Endothelial cell of umbilical vein (primary cell): ENCODE data around the gene KCTD21. TPM values are rescaled to one million over a fixed set of nuclear protein-coding genes. Genes with fewer than 3 reads are reported as not detected.
A peak's percentile ranks its signal among the peaks of the same experiment; 100 is the strongest.

Experiments used
- BruUV-seq: library from RNA; stranded (reverse); fragments of 400-500 nt; replicated peaks from 2 replicates; lab custom pipeline; 2021; lab: Mats Ljungman, UMichigan
- CTCF ChIA-PET: fragments of 300-600, 350-600 bp; sonication (Branson Sonifier 250); formaldehyde crosslinking; loops from one replicate; lab custom pipeline; 2021; ENCODE audit warnings: antibody characterized with exemption, inconsistent platforms; lab: Charles Lee
- POLR2A ChIA-PET: fragments of 300-600, 350-600 bp; sonication (Branson Sonifier 250); formaldehyde crosslinking; loops from one replicate; lab custom pipeline; 2021; ENCODE audit warnings: antibody characterized with exemption, inconsistent platforms; lab: Charles Lee
- DNase-seq: peaks from one replicate; pipeline ENCODE4 v3.0.0-alpha.2; 2011; ENCODE audit warnings: low read depth, low spot score
- FAIRE-seq: peaks from 2 replicates; lab custom pipeline; 2011; peaks lifted over from hg19 to GRCh38; lab: Jason Lieb, UNC
- H2AFZ ChIP-seq: 2 replicates; pipeline ENCODE4 v1.6.0; 2012; ENCODE audit warnings: low read depth, low read length, control low read depth, inconsistent platforms
- H3K27ac ChIP-seq: 2 replicates; pipeline ENCODE4 v1.5.1; 2011; ENCODE audit warnings: low read depth, mild to moderate bottlenecking, control low read depth, low read length, moderate library complexity; ENCODE audit not compliant: insufficient read depth
- H3K27me3 ChIP-seq, 2 experiments: 2 replicates each; pipeline versions ENCODE4 v1.6.0 to v1.6.1; 2011; ENCODE audit warnings: low read length in 2 of 2, mixed read lengths in 1 of 2; ENCODE audit not compliant: control insufficient read depth in 2 of 2, insufficient read depth in 2 of 2
- H3K36me3 ChIP-seq, 2 experiments: 2 replicates in 1 of 2; 3 replicates in 1 of 2; pipeline ENCODE4 v1.5.1; 2011; ENCODE audit warnings: low read length in 2 of 2, mild to moderate bottlenecking in 1 of 2, moderate library complexity in 1 of 2; ENCODE audit not compliant: control insufficient read depth in 2 of 2, insufficient read depth in 2 of 2; ENCODE audit errors: extremely low read depth in 1 of 2
- H3K4me1 ChIP-seq: 3 replicates; pipeline ENCODE4 v1.5.1; 2011; ENCODE audit warnings: mild to moderate bottlenecking, low read length; ENCODE audit not compliant: control insufficient read depth, insufficient read depth; ENCODE audit errors: extremely low read depth
- H3K4me2 ChIP-seq: 2 replicates; pipeline ENCODE4 v1.6.1; 2011; ENCODE audit warnings: low read length, control low read depth, mixed read lengths; ENCODE audit not compliant: insufficient read depth
- H3K4me3 ChIP-seq, 3 experiments: fragments of 200-600 bp in 1 of 3; sonication (generic), shearing (Covaris generic) in 1 of 3; replicated peaks in 1 of 3; 2 replicates each; pipeline ENCODE4 v1.5.1; 2011 to 2016; ENCODE audit warnings: control low read depth in 3 of 3, low read length in 3 of 3, mild to moderate bottlenecking in 2 of 3, inconsistent platforms in 1 of 3, low read depth in 1 of 3, moderate library complexity in 1 of 3; ENCODE audit not compliant: insufficient read depth in 1 of 3
- H3K79me2 ChIP-seq: 2 replicates; pipeline ENCODE4 v1.6.0; 2012; ENCODE audit warnings: low read length, inconsistent platforms; ENCODE audit not compliant: control insufficient read depth, insufficient read depth
- H3K9ac ChIP-seq: replicated peaks from 2 replicates; pipeline ENCODE3; 2011; ENCODE audit warnings: low read length, control low read depth; ENCODE audit not compliant: insufficient read depth; ENCODE audit errors: extremely low read depth
- H3K9me1 ChIP-seq: replicated peaks from 3 replicates; pipeline ENCODE4 v1.6.0; 2011; ENCODE audit warnings: mild to moderate bottlenecking, low read length; ENCODE audit not compliant: control insufficient read depth, insufficient read depth; ENCODE audit errors: extremely low read depth
- H3K9me3 ChIP-seq: replicated peaks from 2 replicates; pipeline ENCODE4 v1.5.1; 2012; ENCODE audit warnings: low read length, inconsistent platforms; ENCODE audit not compliant: control insufficient read depth, insufficient read depth
- H4K20me1 ChIP-seq: replicated peaks from 2 replicates; pipeline ENCODE3; 2011; ENCODE audit warnings: mild to moderate bottlenecking, low read length; ENCODE audit not compliant: control insufficient read depth, insufficient read depth; ENCODE audit errors: extremely low read depth
- EZH2 ChIP-seq: IDR thresholded peaks from 2 replicates; pipeline ENCODE4 v1.6.1; 2012; ENCODE audit warnings: borderline replicate concordance, low read depth, mild to moderate bottlenecking, moderate library complexity, low read length, inconsistent platforms; ENCODE audit not compliant: severe bottlenecking
- FOS ChIP-seq: IDR thresholded peaks from 2 replicates; pipeline ENCODE4 v1.6.1; 2011; ENCODE audit warnings: mild to moderate bottlenecking, low read length, moderate library complexity, borderline replicate concordance; ENCODE audit not compliant: insufficient read depth
- GATA2 ChIP-seq: IDR thresholded peaks from 2 replicates; pipeline ENCODE4 v1.7.0; 2011; ENCODE audit warnings: low read depth, mild to moderate bottlenecking, moderate library complexity, mixed read lengths, low read length; ENCODE audit not compliant: insufficient read length, insufficient read depth
- JUN ChIP-seq: IDR thresholded peaks from 2 replicates; pipeline ENCODE4 v1.6.1; 2011; ENCODE audit warnings: borderline replicate concordance, low read depth; ENCODE audit not compliant: insufficient read length, insufficient read depth
- MYC ChIP-seq: IDR thresholded peaks from one replicate; pipeline ENCODE4 v1.6.1; 2011; ENCODE audit warnings: mild to moderate bottlenecking, low read depth, low read length
- POLR2A ChIP-seq: IDR thresholded peaks from 2 replicates; pipeline ENCODE4 v1.6.1; 2012; ENCODE audit warnings: low read depth, mild to moderate bottlenecking, control low read depth, low read length
- POLR2AphosphoS5 ChIP-seq: IDR thresholded peaks from 2 replicates; pipeline ENCODE4 v1.6.1; 2012; ENCODE audit warnings: low read depth, mild to moderate bottlenecking, control low read depth, low read length, moderate library complexity; ENCODE audit not compliant: insufficient read depth
- dilution Hi-C: fragments of 300-500 bp; cut with MboI; formaldehyde crosslinking; loops from one replicate; pipeline ENCODE4 v1.15.0; 2019; ENCODE audit warnings: low sequenced_read_pairs; ENCODE audit not compliant: extremely low pct_ligation_motif_present
- intact Hi-C: fragments of 100-400 bp; cut with micrococcal nuclease; formaldehyde crosslinking; loops from one replicate; pipeline ENCODE4 v1.10.0; 2022
- polyA plus RNA-seq, 4 experiments: library from polyadenylated mRNA; depleted of rRNA in 3 of 4; stranded (reverse) in 3 of 4; unstranded in 1 of 4; fragments of >200 nt; gene quantifications; 2 replicates each; pipeline versions ENCODE4 v1.2.1 to v1.2.3, GENCODE V29; 2011 to 2012; ENCODE audit warnings: missing spikeins in 1 of 4
- total RNA-seq: library from RNA; stranded (reverse); gene quantifications from 2 replicates; pipeline ENCODE4 v1.2.3, GENCODE V29; 2021
- TF ChIP-seq, protein P1 (sequence below), 2 donors: IDR thresholded peaks; 1 replicate in 1 of 2; 2 replicates in 1 of 2; pipeline ENCODE4 v1.5.1; 2011; ENCODE audit warnings: low read length in 2 of 2, mild to moderate bottlenecking in 2 of 2, moderate library complexity in 2 of 2, control low read depth in 1 of 2, inconsistent platforms in 1 of 2, low read depth in 1 of 2; ENCODE audit not compliant: insufficient read depth in 1 of 2; ENCODE audit errors: extremely low read depth in 1 of 2
- TF ChIP-seq, protein P2 (sequence below): IDR thresholded peaks from 2 replicates; pipeline ENCODE4 v1.6.1; 2011; ENCODE audit not compliant: insufficient read depth, insufficient read length

Gene KCTD21
- total and polyA plus RNA-seq, 2 donors (not counting 3 experiments of a cell fraction or from before 2014, with no cell fraction given), result 8.5 to 11.9 TPM

DNA sequence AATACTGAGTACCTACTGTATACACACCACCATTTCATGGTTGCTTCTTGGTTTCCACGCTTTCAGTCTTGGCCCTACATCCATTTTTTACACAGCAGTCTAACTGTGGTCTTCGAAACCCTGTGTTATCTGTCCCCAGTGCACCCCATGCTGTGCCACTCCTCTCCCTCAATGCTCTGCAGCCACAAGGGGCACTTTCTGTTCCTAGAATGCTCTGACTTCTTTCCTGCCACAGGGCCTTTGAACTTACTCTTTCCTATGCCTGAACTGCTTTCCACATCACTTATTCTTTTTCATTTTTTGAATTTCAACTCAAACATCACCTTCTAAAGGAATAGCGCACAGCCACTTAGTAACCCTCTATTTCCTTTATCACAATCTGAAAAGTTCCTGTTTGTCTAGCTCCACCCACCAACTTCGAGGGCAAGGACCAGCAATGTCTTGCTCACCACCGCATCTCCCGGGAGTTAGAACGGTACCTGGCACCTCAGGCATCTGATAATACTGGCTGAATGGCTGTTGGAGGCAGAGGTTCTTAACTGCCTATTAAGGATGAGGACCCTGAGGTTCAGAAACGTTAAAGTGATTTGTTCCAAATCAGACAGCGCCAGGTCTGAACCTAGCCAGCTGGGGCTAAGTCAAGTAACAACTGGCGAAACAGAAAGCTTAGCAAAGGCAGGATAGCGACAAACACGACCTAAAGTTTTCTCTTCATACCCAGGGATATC is 49.6 kb downstream of the KCTD21 start:
- Histone ChIP-seq H3K4me3 (peak overlapping the region; percentile 52 to 84 (median 69)), H3K79me2 (peaks cover 7% of the 10 kb centered on the region), H3K4me2 (peak overlapping the region; percentile 83), H3K36me3 (no peaks in the 10 kb centered on the region), H3K4me1 (peaks cover 15% of the 10 kb centered on the region), H3K9ac (peak overlapping the region; percentile 87), H4K20me1 (no peaks in the 10 kb centered on the region), H3K27me3 (no peaks in the 10 kb centered on the region), H3K27ac (peak overlapping the region; percentile 60), H3K9me3 (no peaks in the 10 kb centered on the region), H2AFZ (peak overlapping the region; percentile 93), H3K9me1 (no peaks in the 10 kb centered on the region)
- POLR2A ChIA-PET, result interaction anchor here (0.8 to 1.9 kb wide), 3 partner anchors 8 to 50 kb away, joined by 3 to 6 read pairs (median 5); partner anchors contain the start of genes KCTD21 and USP35
- CTCF ChIA-PET, result interaction anchor here (0.9 to 2.5 kb wide), 6 partner anchors 7 to 426 kb away, joined by 3 to 14 read pairs (median 4); partner anchors contain the start of genes KCTD21 and USP35
- TSS peak; percentile 71 for BruUV-seq
- FAIRE-seq (no peak), DNase-seq (no peak)
- dilution Hi-C loops, result no loop called here
- TF ChIP-seq MYC, result no peak
- no peak for TF ChIP-seq GATA2
- TF ChIP-seq POLR2AphosphoS5, result no peak
- TF ChIP-seq, protein P1, sequence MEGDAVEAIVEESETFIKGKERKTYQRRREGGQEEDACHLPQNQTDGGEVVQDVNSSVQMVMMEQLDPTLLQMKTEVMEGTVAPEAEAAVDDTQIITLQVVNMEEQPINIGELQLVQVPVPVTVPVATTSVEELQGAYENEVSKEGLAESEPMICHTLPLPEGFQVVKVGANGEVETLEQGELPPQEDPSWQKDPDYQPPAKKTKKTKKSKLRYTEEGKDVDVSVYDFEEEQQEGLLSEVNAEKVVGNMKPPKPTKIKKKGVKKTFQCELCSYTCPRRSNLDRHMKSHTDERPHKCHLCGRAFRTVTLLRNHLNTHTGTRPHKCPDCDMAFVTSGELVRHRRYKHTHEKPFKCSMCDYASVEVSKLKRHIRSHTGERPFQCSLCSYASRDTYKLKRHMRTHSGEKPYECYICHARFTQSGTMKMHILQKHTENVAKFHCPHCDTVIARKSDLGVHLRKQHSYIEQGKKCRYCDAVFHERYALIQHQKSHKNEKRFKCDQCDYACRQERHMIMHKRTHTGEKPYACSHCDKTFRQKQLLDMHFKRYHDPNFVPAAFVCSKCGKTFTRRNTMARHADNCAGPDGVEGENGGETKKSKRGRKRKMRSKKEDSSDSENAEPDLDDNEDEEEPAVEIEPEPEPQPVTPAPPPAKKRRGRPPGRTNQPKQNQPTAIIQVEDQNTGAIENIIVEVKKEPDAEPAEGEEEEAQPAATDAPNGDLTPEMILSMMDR (IDR thresholded peaks at IDR 0.05; ENCODE audit: extremely low read depth in 1 of 2, insufficient read depth in 1 of 2, low read depth in 1 of 2, low read length in 2 of 2), result no peak
- no peak for TF ChIP-seq FOS
- no peak for TF ChIP-seq EZH2
- TF ChIP-seq, protein P2, sequence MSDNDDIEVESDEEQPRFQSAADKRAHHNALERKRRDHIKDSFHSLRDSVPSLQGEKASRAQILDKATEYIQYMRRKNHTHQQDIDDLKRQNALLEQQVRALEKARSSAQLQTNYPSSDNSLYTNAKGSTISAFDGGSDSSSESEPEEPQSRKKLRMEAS, result no peak
- no peak for TF ChIP-seq JUN
- no peak for TF ChIP-seq POLR2A
- intact Hi-C loops, result loop anchor here (1.0 to 5.0 kb wide), 5 partner anchors 49 to 423 kb away; partner anchors contain the start of genes GAB2, KCTD21, NDUFC2 and USP35
